HS-27A (cell line): Measurements from ENCODE around the gene SLC9C2.
"Not testable (repeated sequence)": the region's sequence is repeated elsewhere in the genome, so short reads cannot be mapped to it uniquely, and the experiment has no call there.

Source experiments
- DNase-seq: peaks from one replicate; pipeline ENCODE4 v3.0.0-alpha.2; 2012; ENCODE audit warnings: low read depth, missing footprints

The SLC9C2 gene

DNA sequence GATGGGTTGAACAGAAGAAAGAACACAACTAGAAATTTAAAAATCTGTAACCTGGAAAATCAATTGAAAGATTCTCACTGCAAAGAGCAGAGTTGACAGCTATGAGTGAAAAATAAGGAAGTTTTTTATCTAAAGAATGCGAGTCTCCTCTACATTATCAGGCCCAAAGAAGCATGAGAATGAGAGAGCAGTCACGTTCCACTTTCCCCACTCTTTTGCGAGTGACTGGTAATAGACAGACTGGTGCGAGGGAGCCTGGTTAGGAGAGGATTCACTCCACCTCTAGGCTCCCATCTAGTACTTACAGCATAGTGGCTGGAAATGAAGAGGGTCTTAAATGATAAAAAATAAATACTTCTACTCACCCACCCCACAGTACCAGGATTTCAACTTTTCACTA, 73.8 kb downstream of the SLC9C2 start:
- no peak for DNase-seq

DNA sequence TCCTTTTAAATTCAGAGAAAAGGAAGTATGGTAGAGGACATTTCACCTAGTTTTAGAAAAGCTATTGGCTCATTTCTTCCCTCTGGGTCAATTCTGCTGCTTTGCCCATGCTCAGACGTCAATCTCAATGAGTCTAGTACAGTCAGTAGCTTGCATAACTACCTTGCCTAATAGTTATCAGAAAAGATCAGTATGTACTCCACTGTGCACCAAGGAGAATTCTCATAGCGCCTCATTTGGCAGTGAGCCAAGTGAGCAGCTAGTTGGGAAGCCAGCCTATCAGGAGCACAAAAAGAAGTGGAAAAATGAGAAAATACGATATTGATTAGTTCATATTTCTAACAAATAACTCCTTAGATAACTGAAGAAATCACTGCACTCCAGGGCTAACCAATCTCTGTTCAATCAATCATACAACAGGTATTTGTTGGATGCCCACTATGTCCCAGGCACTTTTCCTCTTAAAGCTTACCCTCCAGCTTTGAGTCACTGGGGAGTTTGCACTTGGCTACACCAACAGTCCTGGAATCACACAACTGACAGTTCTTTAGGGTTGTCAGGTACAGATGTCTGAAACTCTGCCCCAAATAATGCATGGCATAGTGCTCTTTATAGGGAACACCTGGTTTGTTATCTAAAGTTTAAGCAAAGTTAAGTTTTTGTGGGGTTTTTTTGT, 75.6 kb downstream of the SLC9C2 start:
- no peak for DNase-seq

DNA sequence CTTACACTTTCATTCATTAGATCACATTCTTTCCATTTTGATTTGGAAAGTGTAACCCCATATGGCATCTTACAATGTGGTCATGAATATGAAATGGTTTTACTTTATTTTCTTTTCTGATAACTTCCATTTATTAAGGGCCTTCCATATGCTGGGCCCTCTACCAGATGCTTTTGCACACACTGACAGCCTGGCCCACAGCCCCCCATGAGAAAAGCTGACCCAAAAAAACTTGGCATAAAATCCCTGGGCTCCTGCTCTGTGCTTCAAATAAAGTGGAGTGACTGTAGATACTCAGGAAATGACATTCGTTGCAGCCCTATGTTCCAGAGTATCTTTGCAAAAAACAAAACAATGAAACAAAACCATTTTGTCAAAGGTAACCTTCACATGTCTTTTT, 76.9 kb downstream of the SLC9C2 start:
- no peak for DNase-seq

DNA sequence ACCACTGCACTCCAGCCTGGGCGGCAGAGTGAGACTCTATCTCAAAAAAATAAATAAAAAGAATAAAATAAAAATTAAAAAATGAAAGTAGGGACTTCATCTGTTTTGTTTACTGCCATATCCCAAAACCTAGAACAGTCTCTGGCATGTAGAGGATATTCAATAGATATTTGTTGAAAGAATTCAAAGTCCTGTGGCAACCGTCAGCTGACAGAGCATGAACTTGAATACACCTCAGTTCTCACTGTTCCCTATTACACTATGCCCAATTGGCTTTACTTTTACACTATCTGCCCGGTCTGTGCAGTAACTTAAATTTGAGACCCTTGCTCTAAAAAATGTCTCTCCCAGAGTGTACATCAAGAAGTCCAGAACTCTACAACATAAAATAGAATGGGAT, 79.5 kb downstream of the SLC9C2 start:
- DNase-seq: no peak

DNA sequence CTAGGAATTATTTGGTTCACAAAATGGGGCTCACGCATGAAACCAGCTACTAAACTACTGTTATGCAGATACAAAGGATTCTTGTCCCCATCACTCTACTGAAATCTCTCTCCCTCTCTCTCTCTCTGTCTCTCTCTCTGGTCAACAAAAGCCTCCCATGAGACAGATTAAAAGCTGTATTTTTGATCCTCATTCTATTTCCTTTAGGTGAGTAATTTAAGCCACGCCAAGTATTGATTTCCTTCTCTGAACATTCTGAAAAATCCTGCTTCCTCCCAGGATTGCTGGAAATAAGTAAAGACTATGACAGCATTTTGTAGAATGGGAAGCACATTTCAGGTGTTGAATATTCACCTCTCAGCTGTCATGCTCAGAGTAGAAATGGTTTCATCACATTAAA, 82.1 kb downstream of the SLC9C2 start:
- no peak for DNase-seq

DNA sequence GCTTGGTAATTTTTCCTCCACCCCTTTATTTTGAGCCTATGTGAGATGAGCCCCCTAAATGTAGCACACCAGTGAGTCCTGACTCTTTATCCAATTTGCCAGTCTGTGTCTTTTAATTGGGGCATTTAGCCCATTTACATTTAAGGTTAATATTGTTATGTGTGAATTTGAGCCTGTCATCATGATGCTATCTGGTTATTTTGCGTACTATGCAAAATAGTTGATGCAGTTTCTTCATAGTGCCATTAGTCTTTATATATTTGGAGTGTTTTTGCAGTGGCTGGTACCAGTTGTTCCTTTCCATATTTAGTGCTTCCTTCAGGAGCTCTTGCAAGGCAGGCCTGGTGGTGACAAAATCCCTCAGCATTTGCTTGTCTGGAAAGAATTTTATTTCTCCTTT, 88.4 kb downstream of the SLC9C2 start:
- not testable (repeated sequence) for DNase-seq

DNA sequence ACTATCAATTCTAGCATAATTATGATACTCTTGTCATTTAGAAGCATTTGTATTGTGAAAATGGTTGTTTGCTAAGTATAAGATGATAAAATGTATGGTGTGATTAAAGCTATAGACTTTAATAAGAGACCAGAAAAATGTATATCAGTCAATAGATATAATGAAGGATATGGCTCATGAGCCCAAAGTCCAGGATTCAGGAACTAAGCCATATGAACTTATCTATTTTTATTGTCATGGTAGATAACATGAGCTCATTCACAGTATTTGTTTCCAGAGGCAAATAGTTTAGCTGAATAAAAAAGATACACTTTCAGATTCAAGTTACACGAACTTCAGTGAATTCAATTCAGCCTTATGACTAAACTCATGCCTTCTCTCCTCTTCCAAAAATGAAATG, 93.1 kb downstream of the SLC9C2 start:
- no peak for DNase-seq

DNA sequence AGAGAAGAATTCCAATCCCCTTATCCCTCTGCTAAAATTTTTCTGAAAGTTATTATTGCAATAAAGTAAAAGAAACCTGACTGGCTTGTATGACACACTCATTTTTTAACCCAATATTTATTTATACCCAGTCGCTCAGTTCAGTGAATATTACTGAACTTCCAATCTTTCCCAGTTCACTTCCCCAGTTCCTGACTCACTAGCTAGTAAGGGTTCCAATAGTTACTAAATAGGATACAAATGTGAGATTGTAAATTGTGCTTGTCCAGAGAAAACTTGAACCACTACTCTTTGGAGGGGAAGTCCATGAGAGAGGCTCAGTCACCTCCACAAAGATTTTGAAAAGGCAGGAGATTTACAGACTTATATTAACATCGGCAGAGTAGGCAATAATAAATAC, 94.3 kb downstream of the SLC9C2 start:
- DNase-seq: no peak

DNA sequence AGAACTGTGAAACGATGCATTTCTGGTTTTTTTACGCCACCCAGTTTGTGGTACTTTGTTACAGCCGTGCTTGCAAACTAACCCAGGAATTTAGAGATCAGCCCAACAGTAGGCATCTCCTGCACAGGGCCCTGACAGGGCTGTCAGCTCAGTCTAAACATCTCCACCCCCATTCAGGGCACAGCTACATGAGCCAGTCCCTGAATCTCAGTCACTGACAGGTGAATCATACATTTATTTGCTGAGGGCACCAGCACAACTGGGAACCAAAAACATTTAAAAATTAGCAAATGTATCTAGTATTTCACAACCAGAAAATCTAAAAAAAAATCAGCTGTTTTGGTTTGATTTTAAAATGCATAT, 95.0 kb downstream of the SLC9C2 start:
- DNase-seq: no peak

DNA sequence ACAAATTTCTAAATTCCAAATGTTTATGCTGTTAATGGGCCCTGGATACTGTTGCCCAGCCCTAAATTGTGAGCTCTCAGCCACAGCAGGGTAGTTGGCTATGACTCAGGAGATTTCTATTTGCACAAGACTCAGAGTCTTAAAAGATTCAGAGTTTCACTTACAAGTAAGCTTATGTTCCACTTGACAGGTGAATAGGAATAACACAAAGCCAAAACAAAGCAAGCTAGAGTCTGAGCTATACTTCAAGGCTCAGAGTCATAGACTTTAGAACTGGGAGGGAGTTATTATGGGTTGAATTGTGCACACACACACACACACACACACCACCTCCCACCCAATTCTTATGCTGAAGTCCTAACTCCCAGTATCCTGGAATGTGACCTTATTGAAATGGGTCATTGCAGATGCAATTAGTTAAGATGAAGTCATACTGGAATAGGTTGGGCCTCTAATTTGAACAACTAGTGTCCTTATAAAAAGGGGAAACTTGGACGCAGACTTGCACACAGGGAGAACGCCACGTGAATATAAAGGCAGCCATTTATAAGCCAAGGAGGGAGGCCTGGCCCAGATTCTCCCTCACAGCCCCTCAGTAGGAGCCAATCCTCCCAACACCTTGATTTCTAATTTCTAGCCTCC, 95.5 kb downstream of the SLC9C2 start:
- peak; percentile 33 for DNase-seq

DNA sequence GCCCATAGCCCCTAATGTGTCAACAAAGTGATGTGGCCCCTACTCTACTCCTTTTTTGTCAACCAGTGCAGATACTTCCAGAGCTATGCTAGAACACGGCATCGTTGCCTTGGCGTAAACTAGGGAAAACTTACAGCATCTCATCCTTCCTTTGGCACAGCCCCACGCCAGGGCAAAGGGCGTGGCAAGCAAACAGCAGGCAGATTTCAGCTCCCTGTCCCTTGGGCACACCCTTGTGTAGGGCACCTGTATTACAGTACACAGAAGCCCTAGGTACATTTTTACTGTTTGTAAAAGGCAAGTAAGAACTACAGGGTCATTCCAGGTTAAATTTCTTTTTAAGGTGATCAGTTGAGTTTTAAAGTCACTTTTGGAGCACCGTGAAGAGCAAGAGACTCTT, 96.4 kb downstream of the SLC9C2 start:
- DNase-seq: no peak

DNA sequence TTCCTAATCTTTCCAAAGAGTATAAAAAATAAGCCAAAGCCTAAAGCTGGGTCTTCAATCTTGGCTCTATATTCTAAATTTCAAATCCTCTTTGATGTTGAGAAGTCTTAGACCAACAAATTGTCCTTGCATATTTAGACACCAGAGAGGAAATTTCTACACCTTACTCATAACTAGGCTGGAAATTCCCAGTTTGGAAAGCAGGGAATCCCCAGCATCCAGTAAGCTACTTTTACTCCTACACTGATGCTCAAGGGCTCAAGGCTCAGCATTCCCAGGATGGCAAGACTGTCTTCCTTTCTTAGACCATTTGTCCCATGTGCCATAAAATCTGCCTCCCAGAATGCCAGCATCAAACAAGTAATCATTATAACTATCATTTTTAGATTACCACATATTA, 97.5 kb downstream of the SLC9C2 start:
- DNase-seq: no peak

DNA sequence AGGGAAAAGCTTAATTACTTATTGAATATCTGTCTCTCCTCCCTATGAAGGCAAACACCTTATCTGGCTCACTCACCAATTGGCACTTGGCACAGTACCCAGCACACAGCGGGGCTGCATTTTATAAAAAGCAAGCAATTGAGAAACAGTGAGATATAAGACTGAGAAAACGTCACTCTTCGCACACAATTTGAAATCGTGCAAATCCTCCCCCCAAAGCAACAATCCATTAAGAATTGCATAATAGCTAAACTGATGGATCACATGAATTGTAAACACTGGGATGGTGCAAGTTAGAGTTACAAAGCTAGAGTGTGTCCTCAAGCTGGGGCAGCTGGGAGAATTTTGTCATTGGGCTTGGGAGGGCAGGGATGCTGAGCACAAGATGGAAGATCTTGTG, 98.6 kb downstream of the SLC9C2 start:
- DNase-seq: no peak

DNA sequence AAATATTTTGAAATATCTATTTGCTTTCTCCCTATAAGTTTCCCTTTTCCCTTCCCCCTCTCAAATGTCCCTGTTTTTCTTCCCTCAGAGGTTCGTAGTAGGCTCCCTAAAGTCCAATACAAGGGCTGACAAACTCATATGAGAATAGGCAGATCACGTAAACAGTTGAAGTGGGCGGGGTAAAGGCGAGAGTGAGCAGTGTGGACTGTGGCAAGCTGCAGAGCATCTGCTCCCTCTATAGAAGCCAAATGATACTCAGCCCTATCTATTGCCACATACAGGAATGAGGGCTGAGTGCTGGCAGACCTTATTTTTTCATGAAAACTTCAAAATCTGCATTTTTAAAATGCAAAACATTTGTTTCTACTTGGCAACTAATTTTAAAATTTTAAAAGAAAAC, 99.5 kb downstream of the SLC9C2 start:
- DNase-seq: no peak

DNA sequence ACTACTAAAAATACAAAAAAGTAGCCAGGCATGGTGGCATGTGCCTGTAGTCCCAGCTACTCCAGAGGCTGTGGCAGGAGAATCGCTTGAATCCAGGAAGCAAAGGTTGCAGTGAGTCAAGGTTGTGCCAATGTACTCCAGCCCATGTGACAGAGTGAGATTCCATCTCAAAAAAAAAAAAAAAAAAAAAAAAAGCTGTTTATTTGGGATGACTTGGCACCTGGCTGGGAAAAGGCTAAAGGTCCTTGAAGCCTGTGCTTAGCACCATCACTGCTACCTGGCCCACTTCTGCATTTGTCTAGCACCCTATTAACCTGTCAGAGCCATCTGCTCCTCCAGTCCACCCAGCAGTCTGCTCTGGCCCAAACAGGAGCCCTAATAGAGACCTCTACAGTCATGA, 100.8 kb downstream of the SLC9C2 start:
- DNase-seq: no peak

DNA sequence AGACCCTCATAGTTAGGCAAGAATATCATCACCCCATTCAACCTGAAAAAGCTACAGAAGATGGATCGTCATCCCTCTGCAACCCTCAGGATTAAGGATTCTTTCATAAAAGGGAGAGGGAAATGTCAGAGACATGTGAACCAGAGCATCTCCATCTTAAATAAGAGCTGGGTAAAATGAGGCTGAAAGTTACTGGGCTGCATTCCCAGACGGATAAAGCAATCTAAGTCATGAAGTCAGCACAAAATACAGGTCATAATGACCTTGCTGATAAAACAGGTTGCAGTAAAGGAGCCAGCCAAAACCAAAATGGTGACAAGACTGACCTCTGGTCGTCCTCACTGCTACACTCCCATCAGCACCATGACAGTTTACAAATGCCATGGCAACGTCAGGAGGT, 103.1 kb downstream of the SLC9C2 start:
- DNase-seq: no peak

DNA sequence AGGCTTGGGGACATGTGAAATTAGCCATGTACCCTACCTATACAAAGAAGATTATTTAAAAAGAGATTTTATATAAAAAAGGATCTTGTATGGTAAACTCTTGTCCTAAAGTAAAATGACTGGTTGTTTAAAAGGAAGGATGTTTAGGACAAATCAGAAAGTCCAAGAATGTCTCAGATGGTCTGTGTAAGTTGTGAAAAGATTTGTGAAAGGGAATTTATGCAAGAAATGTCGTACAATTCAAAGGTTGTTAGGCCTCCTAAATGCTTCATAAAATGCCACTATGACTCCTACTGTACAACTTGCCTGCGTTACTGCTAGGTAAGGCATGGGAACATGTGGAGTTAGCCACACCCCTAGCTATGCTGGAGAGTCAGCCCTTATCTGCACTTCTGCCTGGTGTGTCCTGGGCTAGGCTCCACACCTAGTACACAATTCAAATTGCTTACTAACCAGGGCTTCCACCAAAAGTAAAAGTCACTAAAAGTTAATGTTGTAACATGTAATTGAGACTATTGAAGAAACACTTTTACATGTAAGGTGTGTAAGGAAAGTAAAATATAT, 106.0 kb downstream of the SLC9C2 start:
- DNase-seq: no peak

DNA sequence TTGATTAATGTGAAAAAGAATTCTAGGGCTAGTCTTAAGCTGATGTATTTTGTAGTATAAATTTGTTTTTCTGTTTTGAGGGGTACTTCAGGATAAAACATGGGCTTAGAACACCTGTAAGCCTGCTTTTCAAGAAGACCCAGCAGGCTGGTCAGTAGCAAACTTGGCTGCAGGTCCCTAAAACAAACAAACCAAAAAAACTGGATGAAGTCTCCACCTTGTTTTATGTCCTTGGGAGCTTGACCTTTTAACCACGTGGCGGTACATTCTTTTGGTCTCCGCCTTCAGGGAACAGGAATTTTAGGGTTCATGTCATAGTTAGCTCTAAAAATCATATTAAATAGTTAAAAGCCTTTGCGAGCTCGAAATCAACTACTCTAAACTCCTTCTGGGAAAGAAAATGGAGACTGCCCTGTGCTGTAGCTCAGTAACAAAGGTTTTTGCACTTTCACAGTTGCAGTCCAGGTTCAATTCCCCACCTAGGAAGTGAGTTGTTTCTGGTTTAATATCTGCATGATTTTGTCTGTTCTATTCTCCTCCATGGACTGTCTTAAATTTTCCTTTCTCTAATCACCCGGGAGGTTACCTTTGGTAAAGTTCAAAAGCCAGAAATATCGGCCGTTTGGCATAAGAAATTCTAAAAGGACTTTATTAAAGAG, 107.1 kb downstream of the SLC9C2 start:
- DNase-seq: no peak

DNA sequence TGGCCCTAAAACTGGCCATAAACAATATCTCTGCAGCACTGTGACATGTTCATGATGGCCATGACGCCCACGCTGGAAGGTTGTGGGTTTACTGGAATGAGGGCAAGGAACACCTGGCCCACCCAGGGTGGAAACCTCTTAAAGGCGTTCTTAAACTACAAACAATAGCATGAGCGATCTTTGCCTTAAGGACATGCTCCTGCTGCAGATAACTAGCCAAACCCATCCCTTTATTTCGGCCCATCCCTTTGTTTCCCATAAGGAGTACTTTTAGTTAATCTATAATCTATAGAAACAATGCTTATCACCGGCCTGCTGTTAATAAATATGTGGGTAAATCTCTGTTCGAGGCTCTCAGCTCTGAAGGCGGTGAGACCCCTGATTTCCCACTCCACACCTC, 109.7 kb downstream of the SLC9C2 start:
- DNase-seq: not testable (repeated sequence)

DNA sequence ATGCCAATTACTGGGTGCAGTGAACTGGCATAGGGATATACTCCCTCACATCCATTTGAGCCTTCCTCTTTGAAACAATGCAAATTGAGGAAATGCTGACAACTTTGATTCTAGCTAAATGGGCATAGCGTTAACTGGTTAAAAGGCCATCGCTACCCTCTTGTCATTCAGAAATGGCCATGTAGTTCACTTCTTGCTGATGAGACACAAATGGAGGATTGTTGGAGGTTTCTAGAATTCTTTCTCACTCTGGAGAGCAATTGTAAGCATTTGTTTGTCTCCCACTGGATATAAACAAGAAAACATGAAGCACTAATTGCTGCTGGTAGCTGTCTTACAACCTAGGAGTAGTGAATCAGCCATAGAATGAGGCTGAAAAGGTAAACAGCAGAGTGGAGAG, 111.4 kb downstream of the SLC9C2 start:
- no peak for DNase-seq

DNA sequence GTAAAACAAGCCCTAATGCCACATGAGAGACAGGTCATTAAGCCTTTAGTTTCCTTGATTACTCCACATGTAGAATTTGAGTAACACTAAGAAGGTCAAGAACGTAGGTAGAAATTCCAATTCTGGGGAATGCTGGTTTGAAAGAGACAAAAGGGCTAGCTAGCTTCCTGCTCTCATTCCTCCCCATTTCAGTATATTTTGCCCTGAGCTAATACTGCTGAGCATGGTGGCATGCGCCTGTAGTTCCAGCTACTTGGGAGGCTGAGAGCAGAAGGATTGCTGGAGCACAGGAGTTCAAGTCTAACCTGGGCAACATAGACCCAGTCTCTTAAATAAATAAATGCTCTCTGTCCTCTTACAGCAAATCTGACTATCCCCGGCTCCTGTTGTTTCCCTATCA, 112.9 kb downstream of the SLC9C2 start:
- DNase-seq: no peak

DNA sequence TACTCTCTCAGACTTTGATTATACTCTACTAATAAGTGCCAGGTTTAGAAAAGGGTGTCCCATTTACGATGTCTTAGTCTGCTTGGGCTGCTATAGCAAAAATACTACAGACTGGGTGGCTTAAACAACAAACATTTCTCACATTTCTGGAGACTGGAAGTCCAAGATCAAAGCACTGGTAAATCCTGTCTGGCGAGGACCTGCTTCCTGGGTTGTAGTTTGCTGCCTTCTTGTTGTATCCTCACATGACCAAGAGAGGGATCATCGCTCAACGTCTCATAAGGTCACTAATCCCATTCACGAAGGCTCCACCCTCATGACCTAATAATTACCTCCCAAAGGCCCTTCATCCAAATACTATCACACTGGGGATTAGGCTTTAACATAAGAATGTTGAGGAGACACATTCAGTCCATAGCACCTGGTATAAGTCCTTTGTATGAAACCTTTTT, 113.7 kb downstream of the SLC9C2 start:
- DNase-seq: no peak

DNA sequence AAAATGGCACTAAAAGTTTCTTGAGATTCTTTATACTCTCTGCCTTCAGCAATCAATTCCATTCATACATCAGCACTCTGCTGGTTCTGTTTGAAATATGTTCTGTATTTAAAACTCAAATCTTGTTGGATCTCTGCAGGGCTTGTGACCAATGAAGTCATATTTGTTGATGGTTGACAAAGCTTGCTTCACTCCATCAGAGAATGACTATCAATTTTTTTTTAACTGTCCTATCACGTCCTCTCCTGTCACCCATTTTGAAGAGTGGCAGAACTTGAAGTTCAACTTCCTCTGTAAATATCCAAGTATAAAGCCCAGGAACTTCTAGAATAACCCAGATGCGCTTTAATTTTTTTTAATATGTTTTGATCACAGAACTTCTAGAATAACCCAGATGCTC, 114.9 kb downstream of the SLC9C2 start:
- DNase-seq: no peak
